ENCODE results near the gene TTC22.
A peak's percentile ranks its signal among the peaks of the same experiment; 100 is the strongest.

- TF ChIP-seq CTCF (IDR thresholded peaks at IDR 0.05; ENCODE audit: low read length) (peak; percentile 92), EZH2 (IDR thresholded peaks at IDR 0.05; ENCODE audit: borderline replicate concordance, low read length) (no peak)
Observed at GRCh38 chr1:54791880-54792522, 9.1 kb downstream of the TTC22 start.
